Stimulated activated CD4-positive, alpha-beta T cell treated with anti-CD3 and anti-CD28 coated beads, Interleukin-2, amount 100 ng/mL, for 48 hours (primary cell): Measurements from ENCODE around the gene RBPMS2.
"Not testable (repeated sequence)": the region's sequence is repeated elsewhere in the genome, so short reads cannot be mapped to it uniquely, and the experiment has no call there.

Experiments
- DNase-seq, 2 donors: peaks; one replicate each; pipeline ENCODE4 v3.0.0-alpha.2; 2020

The RBPMS2 gene

DNA sequence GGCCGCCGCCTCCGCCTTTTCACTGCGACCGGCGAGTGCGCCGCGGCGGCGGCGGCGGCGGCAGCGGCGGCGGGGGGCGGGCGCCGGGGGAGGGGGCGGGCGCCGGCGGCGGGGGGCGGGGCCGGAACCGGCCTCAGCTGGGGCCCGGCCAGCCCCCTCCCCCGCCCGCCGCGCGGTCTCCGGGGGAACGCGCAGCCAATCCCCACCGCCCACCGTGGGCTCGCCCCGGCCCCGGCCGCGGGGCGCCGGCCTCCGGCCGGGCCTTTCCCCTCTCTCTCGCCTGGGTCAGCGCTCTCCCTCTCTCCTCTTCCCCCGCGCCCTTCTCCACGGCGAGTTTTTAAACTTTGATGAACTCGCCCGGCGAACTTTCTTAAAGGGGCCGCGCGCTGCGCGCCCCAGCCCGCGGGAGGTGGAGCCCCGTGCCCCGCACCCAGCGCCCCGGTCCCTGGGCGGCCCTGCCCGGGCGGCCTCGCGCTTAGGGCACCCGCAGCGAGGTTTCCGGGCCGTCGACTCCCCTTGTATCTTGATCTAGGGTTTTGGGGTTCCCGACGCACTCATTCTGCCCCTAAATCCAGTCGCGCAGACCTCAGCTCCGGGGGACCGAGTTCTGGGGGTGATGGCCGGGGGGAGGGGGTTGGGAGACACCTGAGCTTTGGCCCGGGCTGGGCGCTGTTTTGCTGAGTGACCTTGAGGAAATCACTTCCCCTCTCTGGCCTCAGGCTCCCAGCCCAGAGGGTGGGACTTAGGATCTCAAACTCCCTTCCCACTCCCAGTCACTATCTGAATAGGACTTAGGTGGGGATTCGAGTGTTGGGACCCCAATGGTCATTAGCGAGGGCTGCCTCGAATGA is at the start of gene RBPMS2:
RBPMS2 (minus strand) TSS at position 39 of the 851 bp plus-strand sequence. CDS start 270 bp downstream, outside the sequence.
- no peak for DNase-seq

DNA sequence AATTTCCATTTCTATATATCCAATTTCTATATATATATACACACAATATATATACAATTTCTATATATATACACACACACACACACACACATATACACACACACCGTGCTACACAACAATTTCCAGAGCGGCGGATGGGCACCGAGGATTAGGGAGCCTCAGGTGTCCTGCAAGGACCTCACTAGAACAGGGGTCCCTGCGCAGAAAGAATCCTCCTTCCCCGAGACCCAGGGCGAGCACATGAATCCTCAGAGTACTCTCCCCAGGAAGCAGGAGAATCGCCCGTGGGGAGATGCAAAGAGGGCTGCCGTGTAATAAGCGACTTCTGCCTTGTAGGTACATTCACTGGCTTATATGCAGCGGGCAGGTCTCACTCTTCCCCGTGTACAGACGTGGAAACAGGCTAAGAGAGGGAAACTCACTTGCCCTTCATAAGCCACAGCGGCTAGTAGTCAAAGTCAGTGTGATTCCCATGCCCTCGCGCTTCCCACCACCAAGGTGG is 49.6 kb upstream of the RBPMS2 start:
- no peak for DNase-seq

GRCh38 chr15:64816452-64816851 is 41.1 kb upstream of the RBPMS2 start:
- DNase-seq = no peak

- DNase-seq = not testable (repeated sequence)
These were observed 39.6 kb upstream of the RBPMS2 start for GRCh38 chr15:64814965-64815364.

- not testable (repeated sequence) for DNase-seq
These were observed 38.9 kb upstream of the RBPMS2 start for GRCh38 chr15:64814283-64814682.

- DNase-seq = no peak
These were observed 37.7 kb upstream of the RBPMS2 start for GRCh38 chr15:64813075-64813474.

- no peak for DNase-seq
These were observed 35.3 kb upstream of the RBPMS2 start for GRCh38 chr15:64810497-64811326.

GRCh38 chr15:64809649-64810496 is 34.5 kb upstream of the RBPMS2 start:
- peak; percentile 62 to 77 for DNase-seq

- no peak for DNase-seq
These were observed 33.5 kb upstream of the RBPMS2 start for GRCh38 chr15:64808785-64809453.

- no peak for DNase-seq
These were observed 32.4 kb upstream of the RBPMS2 start for GRCh38 chr15:64807751-64808222.

DNA sequence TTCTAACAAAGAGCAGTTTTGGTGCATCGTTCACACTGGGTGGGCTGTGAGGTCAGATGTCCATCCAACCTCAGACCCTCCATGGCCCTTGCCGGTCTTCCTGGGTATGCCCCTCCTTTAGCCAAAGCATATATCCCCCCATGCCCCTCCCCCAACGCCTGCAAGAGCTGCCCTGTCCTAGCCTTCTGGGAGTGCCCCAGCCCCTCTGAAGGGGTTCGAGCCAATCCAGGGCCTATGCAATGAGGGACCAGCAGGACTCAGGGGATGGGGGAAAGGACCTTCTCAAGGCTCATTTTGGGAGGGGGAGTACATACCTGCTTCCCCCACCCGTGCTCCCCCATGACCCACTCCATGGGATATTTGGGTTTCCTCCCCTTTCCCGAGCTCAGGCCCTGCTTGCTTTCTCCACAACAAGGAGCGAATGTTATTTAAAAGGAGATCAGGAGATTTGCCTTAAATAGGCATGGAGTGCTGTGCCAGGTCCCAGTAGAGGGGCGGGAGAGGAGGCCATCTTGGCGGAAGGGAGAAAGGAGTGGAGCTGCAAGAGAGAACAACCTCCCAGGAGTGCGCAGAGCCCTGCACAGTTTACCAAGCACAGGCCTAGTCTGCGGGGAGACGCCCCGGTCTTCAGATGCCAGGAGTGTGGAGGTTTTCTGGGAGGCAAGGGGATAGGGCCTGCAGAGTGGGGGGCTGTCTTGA is 31.8 kb upstream of the RBPMS2 start:
- DNase-seq = no peak

GRCh38 chr15:64806509-64806908 is 31.1 kb upstream of the RBPMS2 start:
- DNase-seq = no peak

- DNase-seq = no peak
These were observed 29.2 kb upstream of the RBPMS2 start for GRCh38 chr15:64804619-64805018.

GRCh38 chr15:64803526-64803925 is 28.1 kb upstream of the RBPMS2 start:
- DNase-seq = no peak

DNA sequence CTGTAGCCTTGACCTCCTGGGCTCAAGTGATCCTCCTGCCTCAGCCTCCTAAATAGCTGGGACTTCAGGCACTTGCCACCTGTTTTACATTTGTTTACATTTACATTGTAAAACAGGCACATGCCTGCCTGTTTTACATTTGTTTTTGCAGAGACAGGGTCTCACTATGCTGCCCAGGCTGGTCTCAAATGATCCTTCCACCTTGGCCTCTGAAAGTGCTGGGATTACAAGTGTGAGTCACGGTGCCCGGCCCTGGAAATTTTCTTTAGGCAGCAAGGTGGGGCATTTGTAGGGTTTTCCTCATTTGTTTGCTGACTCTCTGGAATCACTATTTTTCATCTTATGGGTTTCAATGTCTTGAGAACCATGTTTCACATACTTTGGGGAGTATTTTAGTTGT is 25.1 kb upstream of the RBPMS2 start:
- no peak for DNase-seq

DNA sequence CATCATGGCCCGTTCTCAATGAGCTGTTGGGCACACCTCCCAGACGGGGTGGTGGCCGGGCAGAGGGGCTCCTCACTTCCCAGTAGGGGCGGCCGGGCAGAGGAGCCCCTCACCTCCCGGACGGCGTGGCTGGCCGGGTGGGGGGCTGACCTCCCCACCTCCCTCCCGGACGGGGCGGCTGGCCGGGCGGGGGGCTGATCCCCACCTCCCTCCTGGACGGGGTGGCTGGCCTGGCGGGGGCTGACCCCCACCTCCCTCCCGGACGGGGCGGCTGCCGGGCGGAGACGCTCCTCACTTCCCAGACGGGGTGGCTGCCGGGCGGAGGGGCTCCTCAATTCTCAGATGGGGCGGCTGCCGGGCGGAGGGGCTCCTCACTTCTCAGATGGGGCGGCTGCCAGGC is 23.5 kb upstream of the RBPMS2 start:
- DNase-seq = not testable (repeated sequence)

- DNase-seq = not testable (repeated sequence)
These were observed 20.5 kb upstream of the RBPMS2 start for GRCh38 chr15:64795921-64796320.

- not testable (repeated sequence) for DNase-seq
These were observed 19.9 kb upstream of the RBPMS2 start for GRCh38 chr15:64795299-64795698.

DNA sequence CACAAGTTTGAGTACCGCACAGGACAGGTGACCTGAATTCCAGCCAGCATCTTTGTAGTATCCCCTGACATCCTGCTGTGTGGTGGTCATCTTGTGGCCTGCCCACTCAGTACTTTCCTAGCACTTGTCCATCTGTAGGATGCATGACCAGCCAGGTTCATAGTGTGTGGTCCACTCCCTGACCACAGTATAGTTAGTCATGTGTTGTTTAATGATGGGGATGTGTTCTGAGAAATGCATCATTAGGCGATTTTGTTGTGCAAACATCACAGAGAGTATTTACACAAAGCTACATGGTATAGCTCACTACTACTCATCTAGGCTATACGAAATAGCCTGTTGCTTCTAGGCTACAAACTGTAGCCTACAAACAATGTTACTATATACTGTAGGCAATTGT is 16.9 kb upstream of the RBPMS2 start:
- no peak for DNase-seq

DNA sequence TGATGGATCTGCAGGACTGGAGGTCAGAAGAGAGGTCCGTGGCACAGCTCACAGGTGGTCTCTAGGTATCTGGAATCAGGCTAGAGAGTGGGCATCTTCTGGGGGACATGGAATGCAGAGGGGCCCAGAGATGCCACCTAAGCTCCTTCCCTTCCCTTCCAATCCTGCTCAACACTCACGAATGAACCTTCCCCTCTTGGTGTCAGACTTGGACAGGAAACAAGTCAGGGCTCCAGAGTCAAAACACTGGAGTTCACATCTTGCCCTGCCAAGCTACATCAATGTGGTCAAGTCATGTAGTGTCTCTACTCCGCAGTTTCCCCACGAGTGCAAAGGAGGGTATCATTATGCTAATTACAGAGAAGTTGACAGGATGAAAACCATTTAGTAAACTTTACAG is 16.0 kb upstream of the RBPMS2 start:
- no peak for DNase-seq

DNA sequence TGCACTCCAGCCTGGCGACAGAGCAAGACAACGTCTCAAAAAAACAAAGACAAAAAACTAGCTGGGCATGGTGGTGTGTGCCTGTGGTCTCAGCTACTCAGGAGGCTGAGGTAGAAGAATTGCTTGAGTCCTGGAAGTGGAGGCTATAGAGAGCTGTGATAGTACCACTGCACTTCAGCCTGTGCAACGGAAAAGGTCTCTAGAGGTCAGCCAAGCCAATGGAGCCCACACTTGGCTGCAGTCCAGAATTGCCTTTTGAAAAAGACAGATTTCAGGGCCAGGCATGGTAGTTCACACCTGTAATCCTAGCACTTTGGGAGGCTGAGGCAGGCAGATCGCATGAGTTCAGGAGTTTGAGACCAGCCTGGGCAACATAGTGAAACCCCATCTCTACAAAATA is 8.4 kb upstream of the RBPMS2 start:
- no peak for DNase-seq
